Suppressor macrophage treated with lipopolysaccharide for 1 hour (primary cell): Measurements from ENCODE around the gene TRAPPC8.
"Not testable (repeated sequence)": the region's sequence is repeated elsewhere in the genome, so short reads cannot be mapped to it uniquely, and the experiment has no call there.

Source experiments
- DNase-seq, 3 donors: peaks; one replicate each; pipeline ENCODE4 v3.0.0-alpha.2; 2020 to 2022

Gene TRAPPC8

DNA sequence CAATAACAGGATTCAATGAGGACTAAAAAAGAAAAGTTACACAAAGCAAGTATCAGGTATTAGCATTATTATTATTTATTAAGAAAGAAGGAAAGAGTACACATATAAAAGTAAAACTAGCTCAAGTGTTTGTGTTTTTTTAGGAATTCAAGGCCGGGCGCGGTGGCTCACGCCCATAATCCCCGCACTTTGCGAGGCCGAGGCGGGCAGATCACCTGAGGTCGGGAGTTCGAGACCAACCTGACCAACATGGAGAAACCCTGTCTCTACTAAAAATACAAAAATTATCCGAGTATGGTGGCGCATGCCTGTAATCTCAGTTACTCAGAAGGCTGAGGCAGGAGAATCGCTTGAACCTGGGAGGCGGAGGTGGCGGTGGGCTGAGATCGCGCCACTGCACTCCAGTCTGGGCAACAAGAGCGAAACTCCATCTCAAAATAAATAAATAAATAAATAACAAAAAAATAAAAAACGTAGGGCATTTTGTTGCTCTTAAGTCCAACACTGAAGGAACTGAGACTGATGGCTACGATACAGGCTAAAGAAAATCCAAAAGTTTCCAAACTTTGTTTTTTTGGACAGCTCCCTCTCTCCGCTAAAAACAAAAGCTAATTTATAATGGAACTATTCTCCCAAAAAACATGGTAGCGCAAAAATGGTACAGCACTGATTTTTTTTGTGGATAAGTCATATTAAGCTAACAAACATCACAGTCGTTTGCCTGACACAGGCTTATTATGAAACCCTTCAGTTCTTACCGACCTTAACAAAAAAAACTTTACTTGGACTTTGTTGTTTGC is 1.7 kb downstream of the TRAPPC8 start:
- DNase-seq = no peak

DNA sequence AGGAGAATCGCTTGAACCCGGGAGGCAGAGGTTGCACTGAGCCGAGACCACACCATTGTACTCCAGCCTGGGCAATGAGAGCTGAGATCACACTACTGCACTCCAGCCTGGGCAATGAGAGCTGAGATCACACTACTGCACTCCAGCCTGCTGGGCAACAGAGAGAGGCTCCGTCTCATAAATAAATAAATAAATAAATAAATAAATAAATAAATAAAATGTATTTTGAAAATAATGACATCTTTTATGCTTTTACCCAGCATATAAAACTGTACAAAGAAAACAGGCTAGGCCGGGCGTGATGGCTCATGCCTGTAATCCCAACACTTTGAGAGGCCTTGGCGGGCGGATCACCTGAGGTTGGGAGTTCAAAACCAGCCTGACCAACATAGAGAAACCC is 8.2 kb downstream of the TRAPPC8 start:
- not testable (repeated sequence) for DNase-seq

DNA sequence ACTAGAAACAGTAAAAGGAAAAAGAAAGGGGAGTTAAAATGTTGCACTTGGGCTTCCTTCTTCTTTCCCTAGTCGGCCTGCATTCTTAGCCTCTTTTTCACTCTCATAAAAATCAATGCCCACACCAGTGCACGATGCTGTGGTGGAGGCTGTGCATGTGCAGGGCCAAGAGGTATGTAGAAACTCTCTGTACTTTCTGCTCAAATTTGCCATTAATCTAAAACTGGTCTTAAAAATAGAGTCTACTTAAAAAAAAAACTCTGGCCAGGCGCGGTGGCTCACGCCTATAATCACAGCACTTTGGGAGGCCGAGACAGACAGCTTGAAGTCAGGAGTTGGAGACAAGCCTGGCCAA is 11.1 kb downstream of the TRAPPC8 start:
- no peak for DNase-seq

DNA sequence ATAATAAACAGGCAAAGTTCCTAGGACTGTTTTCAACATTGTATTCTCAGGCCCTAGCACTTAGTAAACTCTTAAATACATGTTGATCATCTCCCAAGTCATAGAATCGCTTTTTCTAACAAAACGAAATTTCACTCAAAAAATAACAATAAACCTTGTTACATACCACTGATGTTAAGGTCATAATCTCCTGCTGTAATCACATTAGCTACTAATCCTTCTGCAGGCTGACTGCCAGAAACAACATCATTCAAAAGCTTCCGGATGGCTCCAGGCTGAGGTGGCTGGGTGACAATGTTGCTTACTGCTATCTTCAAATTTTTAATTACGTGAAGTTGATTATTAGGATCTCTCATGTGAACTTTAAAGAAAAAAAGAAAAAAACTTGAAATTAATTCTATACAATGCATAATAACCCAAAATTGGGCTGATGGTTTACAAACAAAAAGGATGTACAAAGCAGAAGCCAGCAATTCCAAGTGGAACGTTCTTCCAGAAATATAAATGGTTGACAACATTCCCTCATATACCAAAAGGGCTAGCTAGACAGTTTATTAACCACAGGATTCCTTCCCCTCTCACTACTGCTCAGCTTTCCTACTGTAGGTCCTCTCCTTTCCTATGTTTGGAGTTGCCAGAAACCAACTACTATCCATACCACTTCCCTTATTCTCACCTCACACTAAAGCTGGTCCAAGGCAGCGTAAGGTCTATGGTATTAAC is 11.6 kb downstream of the TRAPPC8 start:
- no peak for DNase-seq

DNA sequence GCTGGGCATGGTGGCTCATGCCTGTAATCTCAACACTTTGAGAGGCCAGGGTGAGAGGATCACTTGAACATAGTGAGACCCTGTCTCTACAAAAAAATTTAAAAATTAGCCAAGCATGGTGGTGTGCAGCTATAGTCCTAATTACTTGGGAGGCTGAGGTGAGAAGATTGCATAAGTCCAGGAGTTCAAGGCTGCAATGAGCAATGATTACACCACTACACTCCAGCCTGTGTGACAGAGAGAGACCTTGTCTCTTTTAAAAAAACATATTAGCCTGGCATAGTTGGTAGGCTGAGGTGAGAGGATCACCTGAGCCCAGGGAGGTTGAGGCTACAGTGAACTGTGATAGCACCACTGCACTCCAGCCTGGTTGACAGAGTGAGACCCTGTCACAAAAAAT is 13.7 kb downstream of the TRAPPC8 start:
- DNase-seq = no peak

DNA sequence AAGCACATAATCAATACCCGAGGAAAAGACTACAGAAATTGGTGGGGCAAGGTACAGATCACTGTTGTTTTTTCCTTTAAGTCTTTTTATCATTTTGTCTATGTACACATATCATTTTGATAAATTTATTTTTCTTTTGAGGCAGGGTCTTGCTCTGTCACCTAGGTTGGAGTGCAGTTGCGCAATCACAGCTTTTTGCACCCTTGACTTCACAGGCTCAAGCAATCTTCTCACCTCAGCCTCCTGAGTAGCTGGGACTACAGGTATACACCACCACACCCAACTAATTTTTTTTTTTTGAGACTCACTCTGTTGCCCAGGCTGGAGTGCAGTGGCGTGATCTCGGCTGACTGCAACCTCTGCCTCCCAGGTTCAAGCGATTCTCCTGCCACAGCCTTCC is 15.9 kb downstream of the TRAPPC8 start:
- not testable (repeated sequence) for DNase-seq

DNA sequence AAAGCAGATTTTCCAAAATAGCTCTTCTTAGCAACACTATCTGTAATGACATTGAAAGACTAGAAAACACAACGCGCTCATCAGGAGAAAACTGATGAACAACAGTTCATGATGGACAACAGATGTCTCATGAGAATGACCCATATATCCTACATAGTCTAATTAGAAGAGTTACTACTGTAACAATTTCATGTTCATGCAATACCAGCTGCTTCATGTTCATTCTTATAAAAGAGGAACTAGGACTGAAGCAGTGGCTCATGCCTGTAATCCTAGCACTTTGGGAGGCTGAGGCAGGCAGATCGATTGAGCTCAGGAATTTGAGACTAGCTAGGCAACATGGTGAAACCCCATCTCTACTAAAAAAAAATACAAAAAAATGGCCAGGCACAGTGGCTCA is 22.7 kb downstream of the TRAPPC8 start:
- DNase-seq = peak; percentile 4 to 42 (median 14)

DNA sequence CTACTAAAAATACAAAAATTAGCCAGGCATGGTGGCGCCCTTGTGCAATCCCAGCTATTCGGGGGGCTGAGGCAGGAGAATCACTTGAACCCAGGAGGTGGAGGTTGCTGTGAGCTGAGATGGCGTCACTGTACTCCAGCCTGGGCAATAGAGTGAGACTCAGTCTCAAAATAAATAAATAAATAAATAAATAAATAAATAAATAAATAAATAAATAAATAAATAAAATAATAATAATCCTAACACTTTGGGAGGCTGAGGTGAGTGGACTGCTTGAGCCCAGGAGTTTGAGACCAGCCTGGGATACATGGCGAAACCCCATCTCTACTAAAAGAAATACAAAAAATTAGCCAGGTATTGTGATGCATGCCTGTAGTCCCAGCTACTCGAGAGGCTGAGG is 23.6 kb downstream of the TRAPPC8 start:
- DNase-seq = not testable (repeated sequence)

DNA sequence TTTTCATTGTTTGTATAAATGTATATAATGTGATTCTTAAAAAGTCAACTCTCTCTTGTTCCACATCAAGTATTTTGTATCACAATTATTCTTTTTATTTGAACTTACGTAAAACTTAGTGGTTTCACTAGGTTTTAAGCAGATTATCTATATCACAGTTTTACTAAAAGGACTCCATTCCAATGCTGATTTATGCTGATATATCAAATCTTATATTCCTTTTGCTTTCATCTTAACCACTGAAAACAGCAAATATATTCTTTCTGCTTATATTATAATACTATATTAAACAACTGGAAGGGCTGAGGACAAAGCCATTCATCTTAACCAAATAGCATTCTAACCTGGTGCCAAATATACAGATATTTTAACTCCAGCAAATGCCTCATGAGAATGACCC is 24.2 kb downstream of the TRAPPC8 start:
- DNase-seq = no peak

DNA sequence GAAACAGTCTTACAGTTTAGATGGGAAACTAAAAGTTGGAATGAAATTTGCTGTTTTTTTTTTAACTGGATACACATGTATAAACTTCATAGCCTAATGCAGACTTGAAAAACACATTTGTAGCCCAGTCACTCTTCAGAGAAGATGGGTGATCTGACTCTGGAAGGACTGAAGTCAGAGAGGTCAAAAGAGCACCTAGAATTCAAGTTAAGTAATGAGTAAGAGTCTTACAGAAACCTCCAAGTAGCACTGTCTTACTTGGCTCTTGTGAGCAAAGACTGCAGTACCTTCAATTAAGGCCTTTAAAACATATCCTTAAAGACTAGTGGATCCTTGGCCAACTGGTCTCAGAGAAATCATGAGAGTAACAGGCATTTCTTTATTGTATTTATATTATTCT is 41.9 kb downstream of the TRAPPC8 start:
- no peak for DNase-seq

DNA sequence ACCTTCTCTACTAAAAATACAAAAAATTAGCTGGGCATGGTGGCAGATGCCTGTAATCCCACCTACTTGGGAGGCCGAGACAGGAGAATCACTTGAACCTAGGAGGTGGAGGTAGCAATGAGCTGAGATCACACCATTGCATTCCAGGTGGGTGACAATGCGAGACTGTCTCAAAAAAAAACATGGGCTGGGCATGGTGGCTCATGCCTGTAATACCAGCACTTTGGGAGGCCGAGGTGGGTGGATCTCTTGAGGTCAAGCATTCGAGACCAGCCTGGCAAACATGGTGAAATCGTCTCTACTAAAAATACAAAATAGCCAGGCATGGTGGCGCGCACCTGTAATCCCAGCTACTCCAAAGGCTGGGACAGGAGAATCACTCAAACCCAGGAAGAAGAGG is 43.2 kb downstream of the TRAPPC8 start:
- DNase-seq = not testable (repeated sequence)

DNA sequence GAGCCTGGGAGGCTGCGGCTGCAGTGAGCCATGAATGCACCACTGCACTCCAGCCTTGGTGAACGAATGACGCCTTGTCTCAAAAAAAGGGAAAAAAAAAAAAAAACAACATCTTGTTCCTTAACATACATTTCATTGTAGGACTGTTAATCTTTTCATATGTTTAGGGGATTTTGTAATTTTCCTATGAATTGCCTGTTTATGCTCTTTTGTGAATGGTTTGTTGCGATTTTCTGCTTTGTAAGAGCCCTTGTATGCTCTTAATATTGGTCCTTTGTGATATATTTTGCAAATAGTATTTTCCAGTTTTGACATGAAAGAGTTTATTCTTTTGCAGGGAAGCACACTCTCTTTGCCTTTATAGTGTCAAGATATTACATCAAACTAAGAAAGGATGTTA is 50.0 kb downstream of the TRAPPC8 start:
- DNase-seq = no peak

DNA sequence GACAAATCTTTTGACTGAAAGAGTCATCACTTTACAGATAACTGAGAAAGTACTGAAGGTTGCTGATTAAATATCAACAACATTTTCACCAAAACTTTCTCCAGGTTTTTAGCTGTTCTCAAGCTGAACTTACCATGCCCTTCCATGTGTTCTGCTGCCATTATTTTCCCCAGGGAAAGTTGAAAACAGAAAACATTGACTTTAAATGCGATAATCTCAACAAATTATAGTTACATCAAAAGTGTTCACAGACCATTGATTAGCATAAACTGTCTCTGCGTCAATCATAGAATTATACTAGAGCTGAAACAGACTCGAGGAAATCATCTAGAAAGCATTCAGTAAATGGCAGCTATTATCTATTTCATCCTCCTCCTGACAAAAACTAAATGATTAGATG is 51.4 kb downstream of the TRAPPC8 start:
- DNase-seq = no peak

DNA sequence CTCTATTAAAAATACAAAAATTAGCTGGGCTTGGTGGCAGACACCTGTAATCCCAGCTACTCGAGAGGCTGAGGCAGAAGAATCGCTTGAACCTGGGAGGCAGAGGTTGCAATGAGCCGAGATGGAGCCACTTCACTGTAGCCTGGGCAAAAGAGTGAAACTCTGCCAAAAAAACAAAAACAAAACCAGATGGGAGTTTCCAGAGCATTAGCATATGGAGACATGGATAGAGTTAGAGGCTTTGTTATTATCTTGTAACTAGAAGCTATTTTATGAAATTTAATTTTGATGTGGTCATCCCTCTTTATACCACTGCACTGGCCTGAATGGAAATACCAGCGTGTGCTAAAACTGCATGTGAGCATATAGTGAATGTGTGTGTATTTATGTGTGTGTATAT is 58.9 kb downstream of the TRAPPC8 start:
- no peak for DNase-seq

DNA sequence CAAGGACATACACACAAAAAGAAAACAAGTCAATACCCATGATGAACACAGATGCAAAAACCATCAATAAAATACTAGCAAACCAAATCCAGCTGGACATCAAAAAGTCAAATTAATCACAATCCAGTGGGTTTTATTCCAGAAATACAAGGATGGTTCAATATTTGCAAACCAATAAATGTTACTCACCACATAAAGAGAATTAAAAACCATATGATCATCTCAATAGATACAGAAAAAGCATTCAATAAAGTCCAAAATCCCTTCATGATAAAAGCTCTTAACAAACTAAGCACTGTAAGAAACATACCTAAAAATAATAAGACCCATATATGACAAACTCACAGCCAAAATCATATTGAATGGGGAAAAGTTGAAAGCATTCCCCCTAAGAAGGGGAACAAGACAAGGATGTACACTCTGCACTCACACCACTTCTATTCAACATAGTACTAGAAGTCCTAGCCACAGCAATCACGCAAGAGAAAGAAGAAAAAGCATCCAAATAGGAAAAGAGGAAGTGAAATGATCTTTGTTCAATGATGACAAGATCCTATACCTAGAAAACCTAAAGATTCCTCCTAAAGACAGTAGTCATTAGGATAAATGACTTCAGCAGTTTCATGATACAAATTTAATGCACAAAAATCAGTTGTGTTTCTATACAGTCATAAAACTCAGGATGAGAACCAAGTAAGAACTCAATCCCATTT is 62.6 kb downstream of the TRAPPC8 start:
- peak in 1 of 3 donors; percentile 5 for DNase-seq

DNA sequence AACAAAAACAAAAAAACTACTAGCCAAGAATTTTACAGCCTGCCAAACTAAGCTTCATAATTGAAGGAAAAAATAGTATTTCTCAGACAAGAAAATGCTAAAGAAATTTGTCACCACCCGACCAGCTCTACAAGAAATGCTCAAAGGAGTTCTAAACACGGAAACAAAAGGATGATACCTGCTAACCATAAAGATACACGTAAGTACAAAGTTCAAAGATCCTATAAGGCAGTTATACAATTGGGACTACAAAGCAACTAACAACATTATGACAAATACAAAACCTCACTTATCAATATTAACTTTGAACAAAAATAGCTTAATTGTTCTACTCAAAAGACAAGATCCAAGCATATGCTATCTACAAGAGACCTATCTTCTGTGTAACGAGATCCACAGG is 64.6 kb downstream of the TRAPPC8 start:
- DNase-seq = no peak

DNA sequence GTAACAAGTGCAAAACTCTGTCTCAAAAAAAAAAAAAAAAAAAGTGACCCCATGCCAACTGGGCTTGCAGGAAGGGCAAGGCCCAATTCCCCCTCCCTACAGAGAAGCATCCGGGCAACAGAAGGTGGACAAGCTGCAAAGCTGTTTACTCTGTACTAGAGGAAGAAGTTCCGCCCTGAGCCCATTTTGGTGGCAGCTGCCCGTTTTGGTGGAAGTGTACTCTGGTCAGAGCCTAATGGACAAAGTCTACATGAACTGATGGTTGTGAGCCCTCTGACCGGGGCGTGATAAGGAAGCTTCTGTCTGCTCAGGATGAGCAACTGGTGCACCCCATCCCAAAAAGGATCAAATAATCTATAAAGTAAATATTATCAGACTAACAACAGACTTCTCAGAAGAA is 65.0 kb downstream of the TRAPPC8 start:
- no peak for DNase-seq

DNA sequence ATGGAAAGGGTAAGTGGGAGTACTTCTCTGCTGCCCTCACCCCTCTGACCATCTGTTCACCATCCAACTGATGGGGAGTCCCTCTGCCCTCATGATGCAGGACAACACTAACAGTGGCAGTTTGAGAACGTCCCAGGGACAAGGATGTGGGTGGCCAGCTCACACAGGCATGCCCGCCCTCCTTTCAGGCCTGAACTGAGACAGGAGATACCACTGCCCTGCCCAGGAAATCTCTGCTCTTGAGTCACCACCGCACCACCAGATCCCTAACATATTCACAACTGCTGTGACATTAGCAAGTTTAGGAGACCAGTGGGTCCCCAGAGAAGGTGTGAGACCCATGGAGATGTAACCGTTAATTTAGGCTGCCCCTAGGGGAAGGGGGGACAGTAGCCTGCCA is 66.2 kb downstream of the TRAPPC8 start:
- DNase-seq = peak in 2 of 3 donors; percentile 4 to 18

DNA sequence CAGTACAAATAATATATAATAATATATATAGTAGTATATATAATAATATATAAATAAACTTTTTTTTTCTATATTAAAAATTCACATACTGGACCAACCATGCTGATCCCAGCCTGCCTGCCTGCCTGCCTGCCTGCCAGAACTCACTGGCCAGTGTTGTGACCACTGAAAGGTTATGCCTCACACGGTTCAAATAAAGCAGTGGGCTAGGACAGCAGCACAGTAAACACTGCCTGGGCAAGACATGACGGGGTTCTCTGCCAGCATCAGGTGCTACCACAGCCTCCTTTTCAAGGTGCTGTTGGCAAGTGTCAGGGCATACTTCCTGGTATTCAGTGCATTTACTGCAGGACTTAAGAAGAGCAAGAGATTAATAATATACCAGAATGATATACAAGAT is 67.6 kb downstream of the TRAPPC8 start:
- DNase-seq = no peak

DNA sequence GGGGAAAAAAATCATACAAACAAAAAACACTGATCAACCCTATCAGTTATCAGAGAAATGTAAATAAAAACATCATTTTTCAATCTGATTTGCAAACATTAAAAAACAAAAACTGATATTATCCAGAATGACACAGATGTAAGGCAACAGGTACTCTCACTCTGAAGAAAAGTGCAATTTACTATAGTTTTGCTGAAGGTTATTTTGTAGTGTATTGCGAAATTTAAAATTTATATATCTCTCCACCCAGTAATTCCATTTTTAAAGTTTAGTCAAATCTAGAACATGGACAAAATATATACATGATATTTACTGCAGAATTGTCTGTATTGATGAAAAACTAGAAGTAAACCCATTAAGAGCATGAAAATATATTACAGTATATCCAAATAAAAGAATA is 79.8 kb downstream of the TRAPPC8 start:
- DNase-seq = no peak

DNA sequence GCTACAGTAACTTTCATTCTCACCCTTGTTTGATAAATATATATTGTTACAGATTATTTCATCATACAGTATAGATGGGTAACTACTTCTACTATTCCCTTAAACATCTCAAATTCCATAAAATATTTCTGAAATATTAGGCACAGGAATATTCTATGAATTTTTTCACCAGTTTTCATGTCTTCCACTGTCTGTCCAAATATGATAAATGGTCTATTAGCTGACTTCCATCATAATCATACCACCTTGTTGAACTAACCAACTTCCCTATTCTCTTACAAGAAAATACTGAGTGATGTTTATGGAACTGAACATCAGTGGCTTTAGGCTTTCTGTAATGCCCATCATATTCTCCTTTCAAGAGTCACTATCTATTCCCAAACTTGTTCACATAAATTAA is 82.4 kb downstream of the TRAPPC8 start:
- DNase-seq = no peak

DNA sequence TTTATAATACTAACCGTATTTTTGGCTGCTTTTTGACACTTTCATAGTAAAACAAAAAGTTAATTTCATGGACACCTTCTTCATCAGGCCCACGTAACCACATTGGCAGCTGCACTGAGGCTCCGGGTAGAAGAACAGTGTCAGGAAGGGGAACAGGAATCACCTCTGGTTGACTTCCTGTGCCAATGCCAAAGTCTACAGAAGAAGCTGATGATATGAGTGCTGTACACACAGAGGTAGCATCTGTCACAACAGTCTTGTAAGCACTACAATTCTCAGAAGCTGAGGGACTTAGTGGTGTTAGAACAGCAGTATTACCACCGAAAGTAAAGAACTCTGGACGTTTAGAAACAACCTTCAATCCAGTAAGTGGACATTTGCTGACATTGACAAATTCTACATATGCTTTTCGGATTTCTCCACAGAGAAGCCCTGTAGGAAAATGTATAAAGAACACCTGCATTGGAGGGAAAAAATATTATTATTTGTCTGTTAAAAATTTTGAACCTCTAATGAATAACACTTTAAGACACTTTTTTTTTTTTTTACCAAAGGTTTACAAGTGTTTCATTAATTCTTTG is 85.3 kb downstream of the TRAPPC8 start:
- DNase-seq = no peak

DNA sequence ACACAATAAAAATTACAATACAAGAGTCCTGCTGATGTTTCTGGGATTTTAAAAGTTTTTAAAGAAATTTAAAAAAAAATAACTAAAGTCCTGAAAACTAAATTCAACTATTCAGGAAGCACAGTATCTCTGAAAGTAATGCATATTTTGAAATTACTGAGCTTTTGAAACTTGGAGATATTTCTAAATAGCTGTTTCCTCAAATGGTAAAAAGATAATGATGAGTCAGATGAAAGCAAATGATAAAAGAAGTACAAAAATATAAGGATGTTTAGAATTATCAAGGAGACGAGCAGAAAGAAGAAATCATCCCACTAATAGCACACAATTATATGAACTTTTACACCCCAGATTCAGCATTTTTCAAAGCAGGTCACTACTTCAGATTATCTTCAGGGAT is 92.1 kb downstream of the TRAPPC8 start:
- peak in 2 of 3 donors; percentile 45 to 50 for DNase-seq

DNA sequence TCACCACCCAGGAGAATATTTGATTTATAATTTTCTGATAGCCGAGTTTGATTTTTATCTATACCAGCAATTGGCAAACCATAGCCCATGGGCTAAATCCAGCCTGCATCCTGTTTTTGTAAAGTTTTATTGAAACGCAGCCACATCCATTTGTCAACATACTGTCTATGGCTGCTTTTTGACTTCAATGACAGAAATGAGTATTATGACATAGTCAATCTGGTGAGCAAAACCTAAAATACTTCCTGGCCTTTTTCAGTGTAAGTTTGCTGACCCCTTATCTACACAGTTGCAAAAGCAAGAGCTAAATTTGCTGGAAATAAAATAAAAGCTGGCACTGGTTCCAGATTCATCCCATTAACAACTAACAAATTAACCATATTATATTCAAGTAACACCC is 102.4 kb downstream of the TRAPPC8 start:
- no peak for DNase-seq
